Measurements from ENCODE around the gene BRINP3. TPM values are rescaled to one million over a fixed set of nuclear protein-coding genes. Genes with fewer than 3 reads are reported as not detected.

BRINP3 gene
- total and polyA plus RNA-seq, 2 of the 13 experiments (the other 11 are each of a cell fraction or from before 2014, with no cell fraction given), result not detected

DNA sequence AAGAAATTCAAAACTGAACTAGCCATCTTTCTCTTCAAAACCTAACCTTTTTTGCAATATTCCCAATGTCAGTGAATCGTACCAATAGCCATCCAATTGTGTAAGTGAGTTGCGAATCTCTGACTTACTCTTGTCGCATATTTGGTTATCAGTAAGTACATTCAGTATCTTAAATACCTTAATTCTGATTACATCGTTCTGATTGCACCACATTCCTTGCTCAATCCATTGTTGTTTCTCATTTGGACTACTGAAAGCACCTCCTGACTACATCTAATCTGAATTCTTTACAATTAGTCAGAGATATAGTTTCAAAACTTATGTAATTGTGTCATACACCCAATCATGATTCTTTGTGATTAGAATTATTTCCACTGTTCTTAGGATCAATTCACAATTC, 16.8 kb upstream of the BRINP3 start (continued):
- TF ChIP-seq, protein P1, sequence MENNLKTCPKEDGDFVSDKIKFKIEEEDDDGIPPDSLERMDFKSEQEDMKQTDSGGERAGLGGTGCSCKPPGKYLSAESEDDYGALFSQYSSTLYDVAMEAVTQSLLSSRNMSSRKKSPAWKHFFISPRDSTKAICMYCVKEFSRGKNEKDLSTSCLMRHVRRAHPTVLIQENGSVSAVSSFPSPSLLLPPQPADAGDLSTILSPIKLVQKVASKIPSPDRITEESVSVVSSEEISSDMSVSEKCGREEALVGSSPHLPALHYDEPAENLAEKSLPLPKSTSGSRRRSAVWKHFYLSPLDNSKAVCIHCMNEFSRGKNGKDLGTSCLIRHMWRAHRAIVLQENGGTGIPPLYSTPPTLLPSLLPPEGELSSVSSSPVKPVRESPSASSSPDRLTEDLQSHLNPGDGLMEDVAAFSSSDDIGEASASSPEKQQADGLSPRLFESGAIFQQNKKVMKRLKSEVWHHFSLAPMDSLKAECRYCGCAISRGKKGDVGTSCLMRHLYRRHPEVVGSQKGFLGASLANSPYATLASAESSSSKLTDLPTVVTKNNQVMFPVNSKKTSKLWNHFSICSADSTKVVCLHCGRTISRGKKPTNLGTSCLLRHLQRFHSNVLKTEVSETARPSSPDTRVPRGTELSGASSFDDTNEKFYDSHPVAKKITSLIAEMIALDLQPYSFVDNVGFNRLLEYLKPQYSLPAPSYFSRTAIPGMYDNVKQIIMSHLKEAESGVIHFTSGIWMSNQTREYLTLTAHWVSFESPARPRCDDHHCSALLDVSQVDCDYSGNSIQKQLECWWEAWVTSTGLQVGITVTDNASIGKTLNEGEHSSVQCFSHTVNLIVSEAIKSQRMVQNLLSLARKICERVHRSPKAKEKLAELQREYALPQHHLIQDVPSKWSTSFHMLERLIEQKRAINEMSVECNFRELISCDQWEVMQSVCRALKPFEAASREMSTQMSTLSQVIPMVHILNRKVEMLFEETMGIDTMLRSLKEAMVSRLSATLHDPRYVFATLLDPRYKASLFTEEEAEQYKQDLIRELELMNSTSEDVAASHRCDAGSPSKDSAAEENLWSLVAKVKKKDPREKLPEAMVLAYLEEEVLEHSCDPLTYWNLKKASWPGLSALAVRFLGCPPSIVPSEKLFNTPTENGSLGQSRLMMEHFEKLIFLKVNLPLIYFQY (CRISPR knock-in tag; IDR thresholded peaks at IDR 0.05; ENCODE audit: borderline replicate concordance), result no peak
- TF ChIP-seq PLRG1 (conservative IDR thresholded peaks at IDR 0.05) (no peak), IKZF4 (CRISPR knock-in tag; IDR thresholded peaks at IDR 0.05; ENCODE audit: borderline replicate concordance, low read depth, not compliant biosample characterization) (no peak), NKX3-1 (CRISPR knock-in tag; IDR thresholded peaks at IDR 0.05) (no peak), ZNF75D (CRISPR knock-in tag; IDR thresholded peaks at IDR 0.05; ENCODE audit: borderline replicate concordance) (no peak), RARG (CRISPR knock-in tag; IDR thresholded peaks at IDR 0.05; ENCODE audit: low read depth) (no peak), ETV5 (CRISPR knock-in tag; IDR thresholded peaks at IDR 0.05; ENCODE audit: borderline replicate concordance) (no peak), SMARCC2 (IDR thresholded peaks at IDR 0.05) (no peak), ZNF180 (CRISPR knock-in tag; IDR thresholded peaks at IDR 0.05; ENCODE audit: borderline replicate concordance, low read depth) (no peak), ZNF674 (CRISPR knock-in tag; IDR thresholded peaks at IDR 0.05; ENCODE audit: low read depth) (no peak)

DNA sequence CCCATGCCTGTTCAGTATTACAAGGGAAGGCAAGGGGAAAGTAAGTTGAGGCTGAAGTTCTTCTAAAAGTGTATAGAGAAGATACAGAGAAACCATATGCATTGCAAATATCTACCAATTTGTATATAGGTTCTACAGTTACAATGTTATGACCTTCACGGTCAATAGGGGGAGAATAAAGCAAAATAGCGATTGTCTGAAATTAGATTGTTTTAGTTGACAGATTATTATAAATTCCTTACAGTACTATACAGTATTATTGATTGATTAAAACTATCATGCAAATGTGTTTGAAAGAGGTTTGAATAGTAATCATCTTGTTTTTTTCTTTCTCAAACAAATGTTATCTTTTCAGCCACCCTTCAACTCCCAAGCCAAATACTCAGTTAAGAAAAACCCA, 13.7 kb upstream of the BRINP3 start:
- no peak overlapping the region for H3K9ac ChIP-seq (ENCODE audit: insufficient read depth, low read depth, low read length)
- WGBS (ENCODE audit: low lambda C conversion rate), result 2% methylated on average over 2 of the region's 2 CpGs
- intact Hi-C loops (cut with micrococcal nuclease; ENCODE audit: unreplicated experiment), result no loop called here
- H3K4me3 ChIP-seq (replicated peaks in 1 of 3; ENCODE audit: insufficient read depth in 1 of 3, low read depth in 2 of 3, low read length in 3 of 3), result no peak overlapping the region
- no peaks in the 10 kb centered on the region for H3K27me3 ChIP-seq (ENCODE audit: control insufficient read depth in 1 of 2, insufficient read depth in 2 of 2, low read length in 2 of 2)
- POLR2A ChIA-PET, result no interaction called here
- no peaks in the 10 kb centered on the region for H3K4me1 ChIP-seq (ENCODE audit: insufficient read depth, low read length)
- CTCF ChIA-PET (ENCODE audit: low intra/inter-chr PET ratio, low total read pairs), result no interaction called here
- H3K4me2 ChIP-seq (ENCODE audit: low read depth, low read length), result no peak overlapping the region
- H2AFZ ChIP-seq (ENCODE audit: low read length), result no peak overlapping the region
- ATAC-seq (no peak), FAIRE-seq (no peak), DNase-seq (ENCODE audit: low spot score) (no peak)
- no TSS peak for BruUV-seq (replicated peaks)
- no peaks in the 10 kb centered on the region for H4K20me1 ChIP-seq (ENCODE audit: insufficient read depth, low read length)
- H3K9me3 ChIP-seq (ENCODE audit: low read length), result no peaks in the 10 kb centered on the region
- no peaks in the 10 kb centered on the region for H3K36me3 ChIP-seq (replicated peaks in 1 of 2; ENCODE audit: control insufficient read depth in 1 of 2, insufficient read depth in 2 of 2, low read length in 2 of 2)
- no peak overlapping the region for H3K27ac ChIP-seq (ENCODE audit: extremely low read length, insufficient read depth, low read length)
- no peaks in the 10 kb centered on the region for H3K79me2 ChIP-seq (ENCODE audit: insufficient read depth, low read length)
- in situ Hi-C loops (cut with HindIII; ENCODE audit: extremely low pct_ligation_motif_present, low pct_unique_long_range_greater_than_20kb), result no loop called here
- no peak for TF ChIP-seq ZNF747 (CRISPR knock-in tag; IDR thresholded peaks at IDR 0.05; ENCODE audit: borderline replicate concordance)
- TF ChIP-seq PHF20 (CRISPR knock-in tag; IDR thresholded peaks at IDR 0.05), result no peak
- TF ChIP-seq HIVEP1 (CRISPR knock-in tag; IDR thresholded peaks at IDR 0.05), result no peak
- no peak for TF ChIP-seq NCOR1 (IDR thresholded peaks at IDR 0.05; ENCODE audit: borderline replicate concordance, low read length)
- no peak for TF ChIP-seq ZNF343 (CRISPR knock-in tag; IDR thresholded peaks at IDR 0.05)
- no peak for TF ChIP-seq MLLT10 (CRISPR knock-in tag; IDR thresholded peaks at IDR 0.05)
- TF ChIP-seq SATB2 (CRISPR knock-in tag; IDR thresholded peaks at IDR 0.05), result no peak
- TF ChIP-seq JDP2 (CRISPR knock-in tag; IDR thresholded peaks at IDR 0.05; ENCODE audit: borderline replicate concordance), result no peak
- no peak for TF ChIP-seq SP5 (CRISPR knock-in tag; IDR thresholded peaks at IDR 0.05; ENCODE audit: borderline replicate concordance, low read depth)
- TF ChIP-seq, protein P2, sequence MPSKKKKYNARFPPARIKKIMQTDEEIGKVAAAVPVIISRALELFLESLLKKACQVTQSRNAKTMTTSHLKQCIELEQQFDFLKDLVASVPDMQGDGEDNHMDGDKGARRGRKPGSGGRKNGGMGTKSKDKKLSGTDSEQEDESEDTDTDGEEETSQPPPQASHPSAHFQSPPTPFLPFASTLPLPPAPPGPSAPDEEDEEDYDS (CRISPR knock-in tag; IDR thresholded peaks at IDR 0.05), result no peak
- no peak for TF ChIP-seq CEBPB (IDR thresholded peaks at IDR 0.05; ENCODE audit: borderline replicate concordance, low read depth, low read length)
- no peak for TF ChIP-seq ZNF441 (CRISPR knock-in tag; IDR thresholded peaks at IDR 0.05; ENCODE audit: borderline replicate concordance)
- TF ChIP-seq ZNF792 (CRISPR knock-in tag; IDR thresholded peaks at IDR 0.05), result no peak
